NCI-H2171 (cell line): Measurements from ENCODE around the gene RNF20.
"Not testable (repeated sequence)": the region's sequence is repeated elsewhere in the genome, so short reads cannot be mapped to it uniquely, and the experiment has no call there.

Source experiments
- DNase-seq: peaks from one replicate; lab custom pipeline; 2025; lab: John Stamatoyannopoulos, UW

RNF20 gene

GRCh38 chr9:101530076-101530711 is 3.5 kb upstream of the RNF20 start:
- DNase-seq: peak; percentile 58

- DNase-seq: no peak
Measured at GRCh38 chr9:101536351-101536750, 2.7 kb downstream of the RNF20 start.

GRCh38 chr9:101536938-101537337 is 3.3 kb downstream of the RNF20 start:
- DNase-seq: no peak

- DNase-seq: no peak
Measured at GRCh38 chr9:101540069-101540468, 6.4 kb downstream of the RNF20 start.

- DNase-seq: no peak
Measured at GRCh38 chr9:101543098-101543735, 9.6 kb downstream of the RNF20 start.

DNA sequence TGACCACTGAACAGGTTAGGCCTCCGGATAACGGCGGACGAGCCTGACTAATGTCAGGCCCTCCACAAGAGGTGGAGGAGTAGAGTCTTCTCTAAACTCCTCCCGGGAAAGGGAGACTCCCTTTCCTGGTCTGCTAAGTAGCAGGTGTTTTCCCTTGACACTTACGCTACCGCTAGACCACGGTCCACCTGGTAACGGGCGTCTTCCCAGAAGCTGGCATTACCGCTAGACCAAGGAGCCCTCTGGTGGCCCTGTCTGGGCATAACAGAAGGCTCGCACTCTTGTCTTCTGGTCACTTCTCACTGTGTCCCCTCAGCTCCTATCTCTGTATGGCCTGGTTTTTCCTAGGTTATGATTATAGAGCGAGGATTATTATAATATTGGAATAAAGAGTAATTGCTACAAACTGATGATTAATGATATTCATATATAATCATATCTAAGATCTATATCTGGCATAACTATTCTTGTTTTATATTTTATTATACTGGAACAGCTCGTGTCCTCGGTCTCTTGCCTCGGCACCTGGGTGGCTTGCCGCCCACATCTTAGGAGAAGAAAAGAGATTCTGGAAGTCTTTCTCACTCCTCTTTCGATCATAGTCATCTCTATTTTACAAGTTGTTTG is 15.9 kb downstream of the RNF20 start:
- not testable (repeated sequence) for DNase-seq

GRCh38 chr9:101561740-101562139 is 28.1 kb downstream of the RNF20 start:
- DNase-seq: no peak

- no peak for DNase-seq
Measured at GRCh38 chr9:101562966-101563365, 29.3 kb downstream of the RNF20 start.

DNA sequence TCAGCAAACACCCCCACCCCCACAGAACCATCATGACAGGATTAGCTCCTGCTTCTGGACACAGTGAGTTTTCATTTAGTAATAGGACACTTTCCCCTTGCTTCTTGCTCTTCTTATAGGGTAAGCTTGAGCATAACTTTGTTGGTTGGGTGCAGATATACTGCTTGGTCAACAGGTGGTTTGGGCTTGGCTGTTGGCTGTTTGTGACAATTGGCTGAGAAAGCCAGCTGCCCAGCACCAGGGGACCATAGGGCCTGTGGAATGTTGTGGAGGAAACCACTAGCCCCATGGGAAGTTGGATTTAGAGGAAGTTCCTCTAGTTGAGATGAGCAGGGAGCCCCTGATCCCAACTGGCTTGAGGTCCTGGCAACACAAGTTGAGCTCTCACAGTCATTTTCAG is 30.6 kb downstream of the RNF20 start:
- no peak for DNase-seq

- DNase-seq: no peak
Measured at GRCh38 chr9:101566904-101567724, 33.5 kb downstream of the RNF20 start.

- no peak for DNase-seq
Measured at GRCh38 chr9:101567725-101568350, 34.2 kb downstream of the RNF20 start.

- DNase-seq: no peak
Measured at GRCh38 chr9:101569741-101570501, 36.3 kb downstream of the RNF20 start.

- no peak for DNase-seq
Measured at GRCh38 chr9:101571114-101571513, 37.5 kb downstream of the RNF20 start.

GRCh38 chr9:101572316-101572715 is 38.7 kb downstream of the RNF20 start:
- DNase-seq: no peak

- no peak for DNase-seq
Measured at GRCh38 chr9:101574731-101575333, 41.2 kb downstream of the RNF20 start.

- no peak for DNase-seq
Measured at GRCh38 chr9:101578378-101578777, 44.7 kb downstream of the RNF20 start.

DNA sequence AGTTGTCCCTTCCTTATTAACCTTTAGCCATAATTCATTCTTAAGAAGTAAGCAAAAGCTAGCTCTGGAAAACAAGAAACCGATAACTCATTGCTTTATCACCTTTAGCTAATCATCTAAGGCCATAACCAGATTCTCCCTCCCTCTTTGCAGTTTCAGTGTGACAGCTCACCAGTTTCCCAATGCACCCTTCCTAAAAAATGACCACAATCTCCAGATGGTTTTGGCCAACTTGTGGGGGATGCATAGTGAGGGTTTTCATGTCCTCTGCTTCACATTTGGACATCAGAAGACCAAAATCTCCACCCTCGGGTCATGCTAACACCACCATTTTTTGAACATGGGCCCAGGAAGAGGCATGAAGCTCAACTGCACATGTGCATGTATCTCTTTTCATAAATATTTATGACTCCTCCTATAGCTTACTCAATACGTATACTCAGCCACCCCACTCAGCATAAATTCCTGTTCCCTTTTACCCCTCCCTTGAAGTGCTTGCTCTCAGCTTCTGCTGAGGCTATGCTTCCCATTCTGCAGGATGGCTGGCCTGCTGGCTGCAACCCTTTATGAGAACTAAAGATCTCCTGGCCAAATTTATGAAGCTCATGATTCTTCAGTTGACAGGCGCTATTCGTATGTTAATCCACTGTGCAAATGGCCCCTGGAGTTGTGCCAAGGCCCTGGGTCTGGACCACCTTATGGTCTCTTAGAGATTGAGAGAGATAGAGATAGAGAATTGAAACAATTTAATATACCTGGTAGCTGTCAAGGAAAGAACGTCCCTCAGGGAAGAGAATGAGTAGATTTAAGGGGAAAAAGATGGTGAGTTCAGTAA is 46.3 kb downstream of the RNF20 start:
- DNase-seq: no peak

DNA sequence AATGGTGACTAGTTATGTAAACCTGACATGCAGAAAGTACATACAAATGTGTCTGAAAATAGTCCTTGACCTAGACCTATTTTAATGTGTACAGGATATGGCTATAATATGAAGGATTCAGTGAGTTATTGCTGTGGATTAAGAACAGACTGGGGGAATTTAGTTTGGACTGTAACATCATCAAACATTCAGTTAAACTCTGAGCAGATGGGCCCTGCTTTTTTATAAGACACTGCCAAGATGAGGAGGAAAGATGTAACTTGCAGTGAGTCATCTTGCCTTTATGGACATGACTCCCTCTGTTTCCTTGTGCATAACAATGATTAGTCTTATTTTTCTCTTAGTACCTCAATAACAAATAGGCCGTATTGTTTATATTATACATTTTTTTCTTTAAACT is 48.9 kb downstream of the RNF20 start:
- DNase-seq: no peak

- no peak for DNase-seq
Measured at GRCh38 chr9:101585740-101586139, 52.1 kb downstream of the RNF20 start.

DNA sequence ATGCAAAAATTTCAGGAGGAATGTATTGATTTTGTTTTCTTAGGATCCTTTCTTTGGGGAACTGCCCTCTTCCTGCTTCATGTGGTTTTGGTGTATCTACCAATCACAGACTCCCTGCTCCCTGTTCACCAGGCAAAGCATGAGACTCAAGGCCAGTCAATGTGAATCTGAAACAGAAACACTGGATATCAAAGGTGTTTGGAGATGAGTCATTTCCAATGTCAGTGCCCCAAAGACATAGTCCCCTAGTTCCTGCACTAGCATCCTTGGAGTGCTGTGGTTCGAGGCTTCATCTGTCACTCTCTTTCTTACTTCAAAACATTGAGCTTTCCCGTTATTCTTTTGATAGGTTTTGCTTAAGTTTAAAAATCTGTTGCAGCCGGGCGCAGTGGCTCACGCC is 53.0 kb downstream of the RNF20 start:
- DNase-seq: no peak
